ENCODE data around the gene FILIP1L. TPM values are rescaled to one million over a fixed set of nuclear protein-coding genes. Genes with fewer than 3 reads are reported as not detected.

FILIP1L gene
- total and polyA plus RNA-seq, 4 experiments from 2014 or later, result 0.32 TPM; not detected in 3

DNA sequence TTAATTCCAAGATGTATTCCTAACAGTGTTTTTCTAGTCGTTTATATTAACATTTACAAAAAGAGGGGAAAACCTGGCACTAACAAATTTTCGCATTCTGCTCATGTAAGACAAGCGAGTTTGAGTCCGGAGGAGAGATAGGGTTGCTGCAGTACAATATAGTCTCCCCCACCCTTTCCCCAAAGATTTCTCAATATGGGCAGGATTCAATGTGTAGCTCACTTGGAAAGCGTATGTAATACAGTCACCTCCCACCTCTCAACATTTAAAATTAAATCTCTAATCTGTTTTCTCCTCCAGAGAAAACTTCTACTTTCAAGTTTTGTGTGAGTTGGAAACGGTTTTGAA is 238.7 kb downstream of the FILIP1L start:
- CTCF ChIA-PET (ENCODE audit: partially characterized antibody), result interaction anchor here (1.0 to 1.2 kb wide), 2 partner anchors 11 to 44 kb away, joined by 3 read pairs; no protein-coding TSS in a partner anchor
- H3K4me3 Mint-ChIP-seq, result peak overlapping the region; percentile 72 to 85 (median 82)
- Histone ChIP-seq H3K27me3 (ENCODE audit: insufficient read depth, low read length) (no peaks in the 10 kb centered on the region), H3K9me3 (ENCODE audit: control insufficient read depth in 1 of 2, low read length in 2 of 2) (no peaks in the 10 kb centered on the region), H3K4me1 (ENCODE audit: insufficient read depth, low read length) (peaks cover 17% of the 10 kb centered on the region), H3K36me3 (ENCODE audit: insufficient read depth, low read length) (no peaks in the 10 kb centered on the region), H3K27ac (ENCODE audit: low read depth, low read length) (peak overlapping the region; percentile 45), H3K4me3 (ENCODE audit: low read length in 2 of 2) (peak overlapping the region; percentile 51 to 71)
- H3K9me3 Mint-ChIP-seq, result peaks cover 0 to 1% (median 0%) of the 10 kb centered on the region in 8 donors
- H3K27ac Mint-ChIP-seq, result peak overlapping the region; percentile 15 to 83 (median 59)
- H3K27me3 Mint-ChIP-seq, result no peaks in the 10 kb centered on the region
- H3K36me3 Mint-ChIP-seq, result no peaks in the 10 kb centered on the region
- peaks cover 8 to 27% (median 9%) of the 10 kb centered on the region in 4 donors for H3K4me1 Mint-ChIP-seq
- POLR2A ChIA-PET (ENCODE audit: partially characterized antibody), result no interaction called here
- intact Hi-C loops (cut with micrococcal nuclease), result loop anchor here (5.0 kb wide), 1 partner anchor 58 kb away; the partner anchor contains the start of gene CMSS1
- no peak for DNase-seq

GRCh38 chr3:99874237-99875002 is 239.9 kb downstream of the FILIP1L start:
- Histone ChIP-seq H3K4me1 (ENCODE audit: insufficient read depth, low read length) (peaks cover 17% of the 10 kb centered on the region), H3K27ac (ENCODE audit: low read depth, low read length) (no peak overlapping the region), H3K27me3 (ENCODE audit: insufficient read depth, low read length) (no peaks in the 10 kb centered on the region), H3K9me3 (ENCODE audit: control insufficient read depth in 1 of 2, low read length in 2 of 2) (no peaks in the 10 kb centered on the region), H3K4me3 (ENCODE audit: low read length in 2 of 2) (no peak overlapping the region), H3K36me3 (ENCODE audit: insufficient read depth, low read length) (no peaks in the 10 kb centered on the region)
- Mint-ChIP-seq H3K9me3 (no peaks in the 10 kb centered on the region), H3K4me1 (peaks cover 8 to 27% (median 9%) of the 10 kb centered on the region in 4 donors), H3K27me3 (no peaks in the 10 kb centered on the region), H3K27ac (no peak overlapping the region), H3K4me3 (peak overlapping the region in 1 of 8 donors; percentile 26), H3K36me3 (no peaks in the 10 kb centered on the region)
- intact Hi-C loops (cut with micrococcal nuclease), result loop anchor here (5.0 kb wide), 1 partner anchor 57 kb away; the partner anchor contains the start of gene CMSS1
- CTCF ChIA-PET (ENCODE audit: partially characterized antibody), result no interaction called here
- DNase-seq, result no peak
- POLR2A ChIA-PET (ENCODE audit: partially characterized antibody), result no interaction called here

DNA sequence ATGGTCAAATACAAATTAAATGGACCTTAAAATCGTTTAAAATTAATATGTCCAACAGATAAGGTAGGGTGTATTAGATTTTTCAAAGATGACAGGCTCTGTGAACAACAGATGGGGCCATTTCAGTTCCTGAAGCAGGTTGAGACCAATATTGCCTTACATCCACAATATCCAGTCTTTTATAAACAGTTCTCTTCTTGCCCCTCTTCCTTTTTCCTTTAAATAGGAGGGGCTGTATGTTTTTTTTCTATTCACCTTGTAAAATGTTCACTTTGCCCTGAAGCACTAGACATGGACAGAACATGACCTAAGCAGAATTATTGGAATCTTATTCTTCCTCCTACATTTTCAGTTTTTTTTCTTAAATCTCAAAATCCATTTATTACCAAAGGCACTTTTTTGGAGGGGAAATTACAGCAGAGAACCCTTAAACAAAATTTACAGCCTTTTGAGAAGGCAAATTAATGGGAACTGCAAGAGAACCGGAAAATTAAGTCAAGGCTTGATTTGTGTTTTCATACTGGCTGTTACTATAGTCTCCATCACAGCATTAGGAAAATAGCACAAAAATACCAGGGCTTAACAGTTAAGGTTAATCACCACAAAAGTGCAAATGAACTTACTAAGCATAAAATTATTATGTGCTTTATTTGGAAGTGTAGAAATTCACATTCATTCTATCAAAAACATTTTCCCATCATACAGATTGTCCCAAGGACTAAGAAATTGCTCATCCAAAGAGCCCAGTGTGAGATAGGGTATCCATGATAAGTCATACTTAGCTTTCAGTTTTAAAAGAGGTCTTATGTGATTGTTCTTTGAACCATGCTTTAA is 240.8 kb downstream of the FILIP1L start:
- Histone ChIP-seq H3K36me3 (ENCODE audit: insufficient read depth, low read length) (no peaks in the 10 kb centered on the region), H3K4me1 (ENCODE audit: insufficient read depth, low read length) (peaks cover 18% of the 10 kb centered on the region), H3K9me3 (ENCODE audit: control insufficient read depth in 1 of 2, low read length in 2 of 2) (no peaks in the 10 kb centered on the region), H3K27ac (ENCODE audit: low read depth, low read length) (no peak overlapping the region), H3K4me3 (ENCODE audit: low read length in 2 of 2) (no peak overlapping the region), H3K27me3 (ENCODE audit: insufficient read depth, low read length) (no peaks in the 10 kb centered on the region)
- Mint-ChIP-seq H3K27me3 (no peaks in the 10 kb centered on the region), H3K4me3 (no peak overlapping the region), H3K4me1 (peaks cover 6 to 25% (median 11%) of the 10 kb centered on the region in 4 donors), H3K36me3 (no peaks in the 10 kb centered on the region), H3K27ac (peak overlapping the region in 1 of 7 donors; percentile 29), H3K9me3 (no peaks in the 10 kb centered on the region)
- intact Hi-C loops (cut with micrococcal nuclease), result no loop called here
- ChIA-PET POLR2A (ENCODE audit: partially characterized antibody) (no interaction called here), CTCF (ENCODE audit: partially characterized antibody) (no interaction called here)
- no peak for DNase-seq

DNA sequence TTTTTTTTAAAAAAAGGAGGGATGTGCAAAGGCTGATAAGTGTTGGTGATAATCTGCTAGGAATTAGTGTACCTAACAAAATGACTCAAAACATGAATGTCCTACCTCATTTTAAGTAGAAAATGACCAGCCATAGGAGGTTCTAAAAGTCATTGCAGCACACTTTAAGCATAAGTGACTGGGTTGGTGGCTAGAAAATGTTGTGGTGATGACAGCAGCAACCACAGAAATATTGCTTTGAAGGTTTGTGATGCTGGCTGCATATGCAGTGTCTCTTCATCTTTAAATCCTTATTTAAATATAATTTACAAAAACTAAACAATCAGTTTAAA is 241.4 kb downstream of the FILIP1L start:
- ChIA-PET CTCF (ENCODE audit: partially characterized antibody) (no interaction called here), POLR2A (ENCODE audit: partially characterized antibody) (no interaction called here)
- Mint-ChIP-seq H3K27me3 (no peaks in the 10 kb centered on the region), H3K4me1 (peaks cover 9 to 25% (median 15%) of the 10 kb centered on the region in 4 donors), H3K27ac (no peak overlapping the region), H3K36me3 (no peaks in the 10 kb centered on the region), H3K4me3 (no peak overlapping the region), H3K9me3 (no peaks in the 10 kb centered on the region)
- intact Hi-C loops (cut with micrococcal nuclease), result no loop called here
- no peak for DNase-seq
- H3K27me3 ChIP-seq (ENCODE audit: insufficient read depth, low read length), result no peaks in the 10 kb centered on the region
- H3K4me3 ChIP-seq (ENCODE audit: low read length in 2 of 2), result no peak overlapping the region
- no peak overlapping the region for H3K27ac ChIP-seq (ENCODE audit: low read depth, low read length)
- H3K36me3 ChIP-seq (ENCODE audit: insufficient read depth, low read length), result no peaks in the 10 kb centered on the region
- H3K9me3 ChIP-seq (ENCODE audit: control insufficient read depth in 1 of 2, low read length in 2 of 2), result no peaks in the 10 kb centered on the region
- H3K4me1 ChIP-seq (ENCODE audit: insufficient read depth, low read length), result peaks cover 24% of the 10 kb centered on the region

DNA sequence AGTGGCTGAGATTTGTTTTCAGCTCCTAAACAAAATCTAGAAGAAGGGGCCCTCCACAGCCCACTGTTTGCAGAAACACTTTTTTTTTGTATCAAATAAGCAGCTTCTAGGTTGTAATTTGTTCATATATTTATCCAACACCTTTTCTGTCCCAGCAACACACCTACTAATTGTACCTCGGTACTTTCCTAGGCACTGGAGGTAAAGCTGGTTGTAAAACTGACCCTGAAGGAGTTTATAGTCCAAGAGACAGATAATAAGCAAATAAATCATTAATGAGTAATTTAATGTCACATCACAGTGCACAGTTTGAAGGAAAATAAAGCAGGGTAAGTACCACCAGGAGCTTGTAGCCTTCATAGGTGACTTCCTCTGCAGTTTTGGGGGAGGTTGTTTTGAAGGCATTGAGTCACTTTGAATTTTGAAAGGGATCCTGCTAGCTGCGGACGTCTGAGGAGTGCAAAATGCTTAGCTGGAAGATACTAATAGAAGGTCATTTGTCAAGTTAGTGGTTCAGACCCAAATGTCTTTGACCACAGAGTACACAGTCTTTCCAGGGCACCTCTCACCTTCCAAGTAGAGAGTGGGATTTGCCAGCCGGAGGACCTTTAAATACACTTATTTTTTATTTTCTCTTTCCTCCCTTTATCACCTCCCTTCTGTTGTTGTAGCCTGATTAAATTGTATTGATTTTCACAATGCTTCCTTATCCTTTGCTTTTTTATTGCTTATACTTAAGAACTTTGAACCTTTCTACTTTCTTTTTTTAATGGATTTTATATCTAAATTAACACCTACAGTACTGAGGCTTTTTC is 242.9 kb downstream of the FILIP1L start:
- Mint-ChIP-seq H3K27me3 (no peaks in the 10 kb centered on the region), H3K9me3 (no peaks in the 10 kb centered on the region), H3K36me3 (no peaks in the 10 kb centered on the region), H3K4me1 (peaks cover 18 to 32% (median 25%) of the 10 kb centered on the region in 4 donors), H3K4me3 (no peak overlapping the region), H3K27ac (peak overlapping the region in 1 of 7 donors; percentile 27)
- intact Hi-C loops (cut with micrococcal nuclease), result no loop called here
- H3K27ac ChIP-seq (ENCODE audit: low read depth, low read length), result no peak overlapping the region
- no peaks in the 10 kb centered on the region for H3K36me3 ChIP-seq (ENCODE audit: insufficient read depth, low read length)
- peaks cover 39% of the 10 kb centered on the region for H3K4me1 ChIP-seq (ENCODE audit: insufficient read depth, low read length)
- CTCF ChIA-PET (ENCODE audit: partially characterized antibody), result no interaction called here
- H3K4me3 ChIP-seq (ENCODE audit: low read length in 2 of 2), result no peak overlapping the region
- DNase-seq, result no peak
- H3K27me3 ChIP-seq (ENCODE audit: insufficient read depth, low read length), result no peaks in the 10 kb centered on the region
- POLR2A ChIA-PET (ENCODE audit: partially characterized antibody), result no interaction called here
- H3K9me3 ChIP-seq (ENCODE audit: control insufficient read depth in 1 of 2, low read length in 2 of 2), result no peaks in the 10 kb centered on the region

DNA sequence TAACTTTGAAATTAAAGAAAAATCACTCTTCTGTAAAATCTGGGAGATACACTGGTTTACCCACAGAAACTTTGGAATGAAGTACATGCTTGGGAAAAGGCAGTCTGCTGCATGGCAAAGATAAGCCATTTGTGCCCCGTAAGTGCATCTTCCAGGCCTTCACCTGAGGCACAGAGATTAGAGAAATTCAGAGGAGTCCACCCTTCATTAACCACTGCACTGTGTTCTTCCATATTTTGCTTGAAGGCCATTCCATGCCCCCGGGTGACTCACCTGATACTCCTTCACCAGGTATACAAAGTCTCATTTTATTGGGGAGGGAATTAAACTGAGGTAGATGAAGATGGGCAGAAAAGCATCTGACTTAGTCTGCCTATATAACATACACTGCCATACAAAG is 243.6 kb downstream of the FILIP1L start:
- H3K27ac ChIP-seq (ENCODE audit: low read depth, low read length), result no peak overlapping the region
- H3K27me3 ChIP-seq (ENCODE audit: insufficient read depth, low read length), result no peaks in the 10 kb centered on the region
- no peaks in the 10 kb centered on the region for H3K36me3 ChIP-seq (ENCODE audit: insufficient read depth, low read length)
- ChIA-PET POLR2A (ENCODE audit: partially characterized antibody) (no interaction called here), CTCF (ENCODE audit: partially characterized antibody) (interaction anchor here (0.9 to 1.3 kb wide), 3 partner anchors 39 to 64 kb away, joined by 3 to 6 read pairs (median 4); no protein-coding TSS in a partner anchor)
- Mint-ChIP-seq H3K4me3 (no peak overlapping the region), H3K27me3 (no peaks in the 10 kb centered on the region), H3K36me3 (no peaks in the 10 kb centered on the region), H3K27ac (no peak overlapping the region), H3K4me1 (peaks cover 22 to 37% (median 30%) of the 10 kb centered on the region in 4 donors), H3K9me3 (no peaks in the 10 kb centered on the region)
- intact Hi-C loops (cut with micrococcal nuclease), result no loop called here
- DNase-seq, result no peak
- peaks cover 40% of the 10 kb centered on the region for H3K4me1 ChIP-seq (ENCODE audit: insufficient read depth, low read length)
- no peak overlapping the region for H3K4me3 ChIP-seq (ENCODE audit: low read length in 2 of 2)
- no peaks in the 10 kb centered on the region for H3K9me3 ChIP-seq (ENCODE audit: control insufficient read depth in 1 of 2, low read length in 2 of 2)

DNA sequence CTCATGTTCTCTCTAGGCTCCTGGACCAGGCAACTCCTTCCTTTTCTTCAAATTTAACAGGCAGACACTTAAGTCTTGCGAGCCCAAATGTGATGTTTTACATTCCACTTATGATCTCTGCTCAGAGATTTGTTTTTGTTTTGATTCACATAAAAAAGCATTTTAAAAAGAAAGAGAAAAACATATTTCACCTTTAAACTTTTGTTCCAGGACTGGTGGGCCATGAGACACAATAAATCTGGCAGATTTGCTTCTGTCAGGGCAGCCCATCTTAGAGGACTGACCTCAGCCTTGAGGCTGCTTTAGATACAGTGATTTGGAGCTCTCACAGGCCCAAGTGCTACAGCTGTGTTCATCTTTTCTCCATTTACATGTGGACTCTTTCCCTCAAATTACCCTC is 244.7 kb downstream of the FILIP1L start:
- no peak overlapping the region for H3K4me3 ChIP-seq (ENCODE audit: low read length in 2 of 2)
- Mint-ChIP-seq H3K27ac (no peak overlapping the region), H3K36me3 (no peaks in the 10 kb centered on the region), H3K27me3 (no peaks in the 10 kb centered on the region), H3K4me1 (peaks cover 20 to 37% (median 26%) of the 10 kb centered on the region in 4 donors), H3K4me3 (no peak overlapping the region), H3K9me3 (no peaks in the 10 kb centered on the region)
- peaks cover 29% of the 10 kb centered on the region for H3K4me1 ChIP-seq (ENCODE audit: insufficient read depth, low read length)
- H3K9me3 ChIP-seq (ENCODE audit: control insufficient read depth in 1 of 2, low read length in 2 of 2), result no peaks in the 10 kb centered on the region
- intact Hi-C loops (cut with micrococcal nuclease), result no loop called here
- no peak overlapping the region for H3K27ac ChIP-seq (ENCODE audit: low read depth, low read length)
- POLR2A ChIA-PET (ENCODE audit: partially characterized antibody), result no interaction called here
- CTCF ChIA-PET (ENCODE audit: partially characterized antibody), result interaction anchor here (1.0 to 1.3 kb wide), 2 partner anchors 38 to 62 kb away, joined by 4 to 6 read pairs; no protein-coding TSS in a partner anchor
- H3K36me3 ChIP-seq (ENCODE audit: insufficient read depth, low read length), result no peaks in the 10 kb centered on the region
- no peak for DNase-seq
- no peaks in the 10 kb centered on the region for H3K27me3 ChIP-seq (ENCODE audit: insufficient read depth, low read length)
